Measurements from ENCODE around the gene CENPH. TPM values are rescaled to one million over a fixed set of nuclear protein-coding genes. Genes with fewer than 3 reads are reported as not detected.
A peak's percentile ranks its signal among the peaks of the same experiment; 100 is the strongest.

CENPH gene
- total and polyA plus RNA-seq, 2 of the 13 experiments (the other 11 are each of a cell fraction or from before 2014, with no cell fraction given): 11.2 to 28.8 TPM

DNA sequence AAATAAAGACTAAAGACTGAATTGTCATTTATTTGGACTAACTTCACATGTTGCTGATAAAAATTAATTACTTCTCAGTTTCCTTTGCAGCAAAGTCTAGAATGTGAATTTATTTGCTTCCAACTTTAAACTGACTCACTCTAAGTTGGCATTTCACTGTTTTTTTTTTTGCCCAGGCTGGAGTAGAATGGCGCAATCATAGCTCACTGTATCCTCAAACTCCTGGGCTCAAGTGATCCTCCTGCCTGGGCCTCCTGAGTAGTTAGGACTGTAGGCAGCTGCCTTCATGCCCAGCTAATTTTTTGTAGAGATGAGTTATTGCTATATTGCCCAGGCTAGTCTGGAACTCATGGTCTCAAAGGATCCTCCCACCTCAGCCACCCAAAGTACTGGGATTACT is 18.9 kb upstream of the CENPH start:
- DNase-seq (ENCODE audit: low spot score) (no peak), ATAC-seq (no peak), FAIRE-seq (no peak)
- H3K4me2 ChIP-seq (ENCODE audit: low read depth, low read length): no peak overlapping the region
- TF ChIP-seq MNT (IDR thresholded peaks at IDR 0.05) (no peak), CEBPB (IDR thresholded peaks at IDR 0.05; ENCODE audit: borderline replicate concordance, low read depth, low read length) (peak; percentile 39; the same call in 1 of the 2 replicates), CEBPG (CRISPR knock-in tag; IDR thresholded peaks at IDR 0.05) (peak; percentile 28; the same call in 1 of the 2 replicates), ZNF770 (CRISPR knock-in tag; IDR thresholded peaks at IDR 0.05) (peak; percentile 77; the same call in 1 of the 2 replicates), CREB1 (IDR thresholded peaks at IDR 0.05) (no peak), CREB1 (CRISPR knock-in tag; IDR thresholded peaks at IDR 0.05) (no peak)
- no peaks in the 10 kb centered on the region for H3K9me3 ChIP-seq (ENCODE audit: low read length)
- no peak overlapping the region for H3K27ac ChIP-seq (ENCODE audit: extremely low read length, insufficient read depth, low read length)
- CTCF ChIA-PET (ENCODE audit: low intra/inter-chr PET ratio, low total read pairs): no interaction called here
- POLR2A ChIA-PET: no interaction called here
- in situ Hi-C loops (cut with HindIII; ENCODE audit: extremely low pct_ligation_motif_present, low pct_unique_long_range_greater_than_20kb) (no loop called here), intact Hi-C loops (cut with micrococcal nuclease; ENCODE audit: unreplicated experiment) (no loop called here)
- WGBS (ENCODE audit: low lambda C conversion rate): 100% methylated on average over 1 of the region's 1 CpG
- no peaks in the 10 kb centered on the region for H3K27me3 ChIP-seq (ENCODE audit: control insufficient read depth in 1 of 2, insufficient read depth in 2 of 2, low read length in 2 of 2)
- H3K79me2 ChIP-seq (ENCODE audit: insufficient read depth, low read length): peaks cover 36% of the 10 kb centered on the region
- no peaks in the 10 kb centered on the region for H4K20me1 ChIP-seq (ENCODE audit: insufficient read depth, low read length)
- no peak overlapping the region for H3K9ac ChIP-seq (ENCODE audit: insufficient read depth, low read depth, low read length)
- H3K4me3 ChIP-seq (replicated peaks in 1 of 3; ENCODE audit: insufficient read depth in 1 of 3, low read depth in 2 of 3, low read length in 3 of 3): no peak overlapping the region
- BruUV-seq (replicated peaks): no TSS peak
- H3K4me1 ChIP-seq (ENCODE audit: insufficient read depth, low read length): peaks cover 54% of the 10 kb centered on the region
- H3K36me3 ChIP-seq (replicated peaks in 1 of 2; ENCODE audit: control insufficient read depth in 1 of 2, insufficient read depth in 2 of 2, low read length in 2 of 2): peaks cover 4 to 43% of the 10 kb centered on the region in 2 experiments; a peak in 4 of 5 replicates
- no peak overlapping the region for H2AFZ ChIP-seq (ENCODE audit: low read length)

All from HepG2 (cell line).